Thyroid gland (tissue), 4 donors: Measurements from ENCODE around the gene EIF2S2. TPM values are rescaled to one million over a fixed set of nuclear protein-coding genes. Genes with fewer than 3 reads are reported as not detected.

Source experiments
- DNase-seq, 2 donors: peaks; one replicate each; pipeline ENCODE4 v3.0.0-alpha.2; 2019
- H3K27ac ChIP-seq, 3 donors: fragments of 200-600 bp; sonication (generic); 1 replicate in 2 of 3; 2 replicates in 1 of 3; pipeline ENCODE4 v1.5.1; 2016 to 2019; ENCODE audit warnings: mild to moderate bottlenecking in 1 of 3, moderate library complexity in 1 of 3
- H3K27me3 ChIP-seq: fragments of 200-600 bp; sonication (generic); one replicate; pipeline ENCODE4 v1.5.1; 2019
- H3K36me3 ChIP-seq, 2 donors: fragments of 200-600 bp; sonication (generic); one replicate each; pipeline ENCODE4 v1.5.1; 2016 to 2019
- H3K4me1 ChIP-seq, 2 donors: fragments of 200-600 bp; sonication (generic); one replicate each; pipeline ENCODE4 v1.5.1; 2017 to 2019
- H3K4me3 ChIP-seq, 3 donors: fragments of 200-600 bp; sonication (generic); replicated peaks in 1 of 3; 1 replicate in 2 of 3; 2 replicates in 1 of 3; pipeline ENCODE4 v1.5.1; 2016; ENCODE audit warnings: mild to moderate bottlenecking in 1 of 3
- H3K9me3 ChIP-seq: fragments of 200-600 bp; sonication (generic); one replicate; pipeline ENCODE4 v1.5.1; 2017
- CTCF ChIP-seq, 6 experiments: fragments of 200-600 bp in 3 of 6; fragments of 450-650 bp in 3 of 6; sonication (generic) in 3 of 6; IDR thresholded peaks; one replicate each; pipeline ENCODE4 v1.5.1; 2016 to 2019; ENCODE audit warnings: antibody characterized with exemption in 6 of 6, mild to moderate bottlenecking in 2 of 6, inconsistent platforms in 1 of 6, moderate library complexity in 1 of 6
- POLR2A ChIP-seq, 2 donors: fragments of 450-650 bp; IDR thresholded peaks; one replicate each; pipeline ENCODE4 v1.6.1; 2017; ENCODE audit warnings: antibody characterized with exemption in 2 of 2, mild to moderate bottlenecking in 2 of 2, moderate library complexity in 1 of 2
- WGBS, 2 donors: methylation state at CpG; one replicate each; pipeline ENCODE4 v1.1.5; 2017; 5-methylcytosine and 5-hydroxymethylcytosine counted together
- intact Hi-C: fragments of 100-400 bp; cut with DNase I; formaldehyde crosslinking; loops from one replicate; pipeline ENCODE4 v1.15.1; 2023
- total RNA-seq, 4 donors: library from RNA; depleted of rRNA; stranded (reverse); fragments of >200 nt; gene quantifications; one replicate each; pipeline ENCODE4 v1.2.3, GENCODE V29; 2016

Gene EIF2S2
- total RNA-seq, 4 donors from 2014 or later = 34.1 to 50.5 (median 42.6) TPM

- WGBS, 2 donors = 94 to 95% methylated on average over 14 of the region's 16 CpGs
- H3K27me3 ChIP-seq = no peaks in the 10 kb centered on the region
- no peak overlapping the region for H3K27ac ChIP-seq
- H3K36me3 ChIP-seq = peaks cover 17 to 23% of the 10 kb centered on the region in 2 donors
- no peaks in the 10 kb centered on the region for H3K9me3 ChIP-seq
- no peak overlapping the region for H3K4me3 ChIP-seq
- TF ChIP-seq POLR2A (IDR thresholded peaks at IDR 0.05) = no peak
- TF ChIP-seq CTCF (IDR thresholded peaks at IDR 0.05) = no peak
- no peak for DNase-seq
- H3K4me1 ChIP-seq = peaks cover 5% of the 10 kb centered on the region in 2 donors
- intact Hi-C loops = no loop called here
Observed at GRCh38 chr20:34075647-34076046, 36.4 kb downstream of the EIF2S2 start.

DNA sequence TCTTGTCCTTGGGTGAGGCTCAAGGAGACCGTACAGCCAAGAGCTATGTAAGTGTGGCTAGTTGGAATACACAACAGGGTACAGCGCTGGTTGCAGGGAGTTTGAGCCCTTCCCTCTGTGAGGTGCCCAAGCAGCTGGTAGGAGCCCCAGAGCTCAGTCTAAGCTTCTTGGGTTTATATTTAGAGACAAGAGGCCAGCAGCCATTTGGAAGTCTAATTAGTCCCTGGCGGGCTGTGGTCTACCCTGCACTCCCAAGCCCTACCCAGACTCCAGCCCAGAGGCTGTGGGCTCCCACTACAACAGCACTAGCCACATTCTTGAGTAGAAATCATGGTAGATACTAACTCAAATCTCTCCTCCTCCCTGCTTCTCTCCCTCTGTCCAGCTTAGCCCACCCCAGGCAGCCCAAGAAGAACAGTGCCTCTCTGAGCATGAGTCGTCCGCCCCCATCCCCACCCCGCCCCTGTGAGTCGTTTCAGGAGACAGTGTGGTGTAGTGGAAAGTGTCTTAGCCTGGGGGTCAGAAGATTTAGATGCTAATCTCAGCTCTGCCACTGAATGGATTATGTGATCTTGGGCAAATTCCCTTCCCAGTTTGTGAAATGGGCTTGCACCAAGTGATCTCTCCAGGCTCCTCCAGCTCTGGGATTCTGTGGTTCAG lies 37.8 kb downstream of the EIF2S2 start:
- DNase-seq = no peak
- intact Hi-C loops = loop anchor here (5.0 kb wide), 2 partner anchors 77 to 127 kb away; no protein-coding TSS in a partner anchor

GRCh38 chr20:34072778-34073177 lies 39.3 kb downstream of the EIF2S2 start:
- H3K9me3 ChIP-seq = no peaks in the 10 kb centered on the region
- no peak overlapping the region for H3K4me3 ChIP-seq
- H3K36me3 ChIP-seq = peaks cover 11 to 14% of the 10 kb centered on the region in 2 donors
- intact Hi-C loops = loop anchor here (5.0 kb wide), 2 partner anchors 75 to 125 kb away; no protein-coding TSS in a partner anchor
- peaks cover 11 to 12% of the 10 kb centered on the region in 2 donors for H3K4me1 ChIP-seq
- H3K27ac ChIP-seq = no peak overlapping the region
- TF ChIP-seq CTCF (IDR thresholded peaks at IDR 0.05) (no peak), POLR2A (IDR thresholded peaks at IDR 0.05) (no peak)
- H3K27me3 ChIP-seq = no peaks in the 10 kb centered on the region
- 90 to 97% methylated on average over 1 of the region's 1 CpG for WGBS, 2 donors
- no peak for DNase-seq

More for the DNA sequence above, 37.8 kb downstream of the EIF2S2 start:
- Histone ChIP-seq H3K27me3 (no peaks in the 10 kb centered on the region), H3K27ac (no peak overlapping the region), H3K4me1 (peaks cover 10% of the 10 kb centered on the region in 2 donors), H3K36me3 (peaks cover 11 to 20% of the 10 kb centered on the region in 2 donors), H3K4me3 (no peak overlapping the region), H3K9me3 (no peaks in the 10 kb centered on the region)
- TF ChIP-seq POLR2A (IDR thresholded peaks at IDR 0.05) = no peak
- no peak for TF ChIP-seq CTCF (IDR thresholded peaks at IDR 0.05)
- WGBS, 2 donors = 84 to 86% methylated on average over 7 of the region's 7 CpGs

GRCh38 chr20:34072076-34072475 lies 40.0 kb downstream of the EIF2S2 start:
- Histone ChIP-seq H3K27me3 (no peaks in the 10 kb centered on the region), H3K4me1 (peaks cover 11 to 12% of the 10 kb centered on the region in 2 donors), H3K36me3 (peaks cover 8 to 10% of the 10 kb centered on the region in 2 donors), H3K27ac (no peak overlapping the region), H3K9me3 (no peaks in the 10 kb centered on the region), H3K4me3 (no peak overlapping the region)
- intact Hi-C loops = loop anchor here (5.0 kb wide), 2 partner anchors 75 to 125 kb away; no protein-coding TSS in a partner anchor
- WGBS, 2 donors = 95 to 96% methylated on average over 8 of the region's 8 CpGs
- TF ChIP-seq POLR2A (IDR thresholded peaks at IDR 0.05) (no peak), CTCF (IDR thresholded peaks at IDR 0.05) (no peak)
- no peak for DNase-seq

DNA sequence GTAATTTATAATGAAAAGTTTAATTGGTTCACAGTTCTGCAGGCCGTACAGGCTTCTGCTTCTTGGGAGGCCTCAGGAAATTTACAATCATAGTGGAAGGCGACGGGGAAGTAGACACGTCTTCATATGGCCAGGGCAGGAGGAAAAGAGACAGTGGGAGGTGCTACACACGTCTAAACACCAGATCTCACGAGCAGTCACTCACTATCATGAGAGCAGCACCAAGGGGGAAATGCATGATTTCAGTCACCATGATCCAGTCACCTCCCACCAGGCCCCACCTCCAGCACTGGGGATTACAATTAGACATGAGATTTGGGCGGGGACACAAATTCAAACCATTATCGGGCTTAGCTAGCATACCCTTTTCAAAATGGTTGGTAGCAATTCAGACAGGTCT lies 41.2 kb downstream of the EIF2S2 start:
- Histone ChIP-seq H3K36me3 (peaks cover 3 to 6% of the 10 kb centered on the region in 2 donors), H3K27me3 (no peaks in the 10 kb centered on the region), H3K4me1 (peaks cover 13 to 22% of the 10 kb centered on the region in 2 donors), H3K9me3 (no peaks in the 10 kb centered on the region), H3K27ac (no peak overlapping the region), H3K4me3 (no peak overlapping the region)
- DNase-seq = no peak
- no peak for TF ChIP-seq POLR2A (IDR thresholded peaks at IDR 0.05)
- no peak for TF ChIP-seq CTCF (IDR thresholded peaks at IDR 0.05)
- intact Hi-C loops = loop anchor here (2.0 to 5.0 kb wide), 3 partner anchors 74 to 208 kb away; no protein-coding TSS in a partner anchor
- 88 to 93% methylated on average over 8 of the region's 8 CpGs for WGBS, 2 donors
